HEK293 (cell line): Measurements from ENCODE around the gene DVL3.

Experiments used
- AEBP2 ChIP-seq: fragments of 450-650 bp; formaldehyde crosslinking; IDR thresholded peaks from 2 replicates; pipeline ENCODE4 v1.5.1; 2016; ENCODE audit warnings: missing biosample characterization, missing genetic modification characterization, borderline replicate concordance
- HIC1 ChIP-seq: fragments of 450-650 bp; formaldehyde crosslinking; IDR thresholded peaks from 2 replicates; pipeline ENCODE4 v1.5.1; 2016; ENCODE audit warnings: missing biosample characterization, missing genetic modification characterization
- IKZF3 ChIP-seq: fragments of 450-650 bp; IDR thresholded peaks from 2 replicates; pipeline ENCODE4 v1.5.0; 2018; ENCODE audit warnings: missing biosample characterization, mild to moderate bottlenecking, missing genetic modification characterization, moderate library complexity
- KLF16 ChIP-seq: fragments of 450-650 bp; formaldehyde crosslinking; IDR thresholded peaks from 2 replicates; pipeline ENCODE4 v1.5.1; 2017; ENCODE audit warnings: missing biosample characterization, missing genetic modification characterization
- MYNN ChIP-seq: fragments of 450-650 bp; formaldehyde crosslinking; IDR thresholded peaks from 2 replicates; pipeline ENCODE4 v1.5.1; 2016; ENCODE audit warnings: missing biosample characterization, missing genetic modification characterization, borderline replicate concordance
- PRDM10 ChIP-seq: fragments of 450-650 bp; formaldehyde crosslinking; IDR thresholded peaks from 2 replicates; pipeline ENCODE4 v1.5.1; 2016; ENCODE audit warnings: missing biosample characterization, missing genetic modification characterization
- REST ChIP-seq: fragments of 450-650 bp; formaldehyde crosslinking; IDR thresholded peaks from 2 replicates; pipeline ENCODE4 v1.5.1; 2016; ENCODE audit warnings: missing biosample characterization, missing genetic modification characterization
- TCF7L2 ChIP-seq: IDR thresholded peaks from 2 replicates; pipeline ENCODE4 v1.6.1; 2011; ENCODE audit warnings: low read depth, mild to moderate bottlenecking, inconsistent platforms, low read length, moderate library complexity, borderline replicate concordance
- WT1 ChIP-seq: fragments of 450-650 bp; formaldehyde crosslinking; IDR thresholded peaks from 2 replicates; pipeline ENCODE4 v1.5.1; 2016; ENCODE audit warnings: missing biosample characterization, missing genetic modification characterization
- ZBTB17 ChIP-seq: fragments of 450-650 bp; formaldehyde crosslinking; IDR thresholded peaks from 2 replicates; pipeline ENCODE4 v1.5.1; 2016; ENCODE audit warnings: missing biosample characterization, missing genetic modification characterization
- ZFP3 ChIP-seq: fragments of 450-650 bp; formaldehyde crosslinking; IDR thresholded peaks from 2 replicates; pipeline ENCODE4 v1.5.1; 2016; ENCODE audit warnings: low read depth, missing biosample characterization, missing genetic modification characterization
- ZNF121 ChIP-seq: fragments of 450-650 bp; formaldehyde crosslinking; IDR thresholded peaks from 2 replicates; pipeline ENCODE4 v1.5.1; 2016; ENCODE audit warnings: missing biosample characterization, missing genetic modification characterization
- ZNF18 ChIP-seq: fragments of 450-650 bp; formaldehyde crosslinking; IDR thresholded peaks from 2 replicates; pipeline ENCODE4 v1.5.1; 2016; ENCODE audit warnings: missing biosample characterization, missing genetic modification characterization
- ZNF280D ChIP-seq: fragments of 450-650 bp; formaldehyde crosslinking; IDR thresholded peaks from 2 replicates; pipeline ENCODE4 v1.5.1; 2016; ENCODE audit warnings: missing biosample characterization, missing genetic modification characterization
- ZNF324 ChIP-seq: fragments of 450-650 bp; formaldehyde crosslinking; IDR thresholded peaks from 2 replicates; pipeline ENCODE4 v1.5.1; 2016; ENCODE audit warnings: missing biosample characterization, missing genetic modification characterization
- ZNF48 ChIP-seq: fragments of 450-650 bp; formaldehyde crosslinking; IDR thresholded peaks from 2 replicates; pipeline ENCODE4 v1.5.1; 2016; ENCODE audit warnings: missing biosample characterization, missing genetic modification characterization
- ZNF549 ChIP-seq: fragments of 450-650 bp; IDR thresholded peaks from 2 replicates; pipeline ENCODE4 v1.5.1; 2018; ENCODE audit warnings: missing biosample characterization, missing genetic modification characterization, mild to moderate bottlenecking, inconsistent platforms, moderate library complexity
- ZNF600 ChIP-seq: fragments of 450-650 bp; formaldehyde crosslinking; IDR thresholded peaks from 2 replicates; pipeline ENCODE4 v1.5.1; 2016; ENCODE audit warnings: missing biosample characterization, missing genetic modification characterization
- ZNF645 ChIP-seq: fragments of 450-650 bp; formaldehyde crosslinking; IDR thresholded peaks from 2 replicates; pipeline ENCODE4; 2016; ENCODE audit warnings: missing biosample characterization, missing genetic modification characterization
- ZNF768 ChIP-seq: fragments of 450-650 bp; formaldehyde crosslinking; IDR thresholded peaks from 2 replicates; pipeline ENCODE4 v1.5.1; 2018; ENCODE audit warnings: missing biosample characterization, mild to moderate bottlenecking, missing genetic modification characterization
- ZXDB ChIP-seq: fragments of 450-650 bp; formaldehyde crosslinking; IDR thresholded peaks from 2 replicates; pipeline ENCODE4 v1.5.1; 2016; ENCODE audit warnings: missing biosample characterization, missing genetic modification characterization

Gene DVL3

GRCh38 chr3:184155644-184156521 lies 706 bp downstream of the DVL3 start (continued):
- no peak for TF ChIP-seq ZNF645 (tag by site-specific recombination)
- TF ChIP-seq KLF16 (tag by site-specific recombination), result no peak
- no peak for TF ChIP-seq ZFP3 (tag by site-specific recombination)
- no peak for TF ChIP-seq ZNF121
- TF ChIP-seq ZXDB (tag by site-specific recombination), result no peak
- no peak for TF ChIP-seq WT1 (tag by site-specific recombination)
- no peak for TF ChIP-seq MYNN (tag by site-specific recombination)
- TF ChIP-seq ZNF324 (tag by site-specific recombination), result no peak
- TF ChIP-seq ZNF768 (tag by site-specific recombination), result no peak
- TF ChIP-seq ZNF600 (tag by site-specific recombination), result no peak; the same call in 1 of the 2 replicates
- no peak for TF ChIP-seq ZNF549 (tag by site-specific recombination)
- TF ChIP-seq TCF7L2, result no peak
- TF ChIP-seq IKZF3 (tag by site-specific recombination), result no peak
- no peak; the same call in 1 of the 2 replicates for TF ChIP-seq ZBTB17
- peak; percentile 65; the same call in 1 of the 2 replicates for TF ChIP-seq REST (tag by site-specific recombination)
- no peak for TF ChIP-seq AEBP2 (tag by site-specific recombination)
- peak; percentile 74 for TF ChIP-seq PRDM10 (tag by site-specific recombination)
- no peak for TF ChIP-seq ZNF18 (tag by site-specific recombination)
- TF ChIP-seq ZNF48 (tag by site-specific recombination), result no peak
- no peak for TF ChIP-seq ZNF280D
- TF ChIP-seq HIC1 (tag by site-specific recombination), result no peak
